ENCODE results near the gene PGBD5.
"Not testable (repeated sequence)": the region's sequence is repeated elsewhere in the genome, so short reads cannot be mapped to it uniquely, and the experiment has no call there.

The PGBD5 gene

GRCh38 chr1:230425252-230426091 lies 660 bp downstream of the PGBD5 start:
- DNase-seq, result no peak

- DNase-seq, result no peak
Observed at GRCh38 chr1:230424391-230425251, 1.5 kb downstream of the PGBD5 start.

- no peak for DNase-seq
Observed at GRCh38 chr1:230423951-230424350, 2.2 kb downstream of the PGBD5 start.

GRCh38 chr1:230423261-230423660 lies 2.9 kb downstream of the PGBD5 start:
- no peak for DNase-seq

- DNase-seq, result no peak
Observed at GRCh38 chr1:230422221-230422981, 3.7 kb downstream of the PGBD5 start.

- DNase-seq, result no peak
Observed at GRCh38 chr1:230421481-230421880, 4.7 kb downstream of the PGBD5 start.

- DNase-seq, result not testable (repeated sequence)
Observed at GRCh38 chr1:230420372-230420771, 5.8 kb downstream of the PGBD5 start.

- no peak for DNase-seq
Observed at GRCh38 chr1:230416430-230416829, 9.7 kb downstream of the PGBD5 start.

GRCh38 chr1:230415405-230416132 lies 10.6 kb downstream of the PGBD5 start:
- no peak for DNase-seq

- DNase-seq, result no peak
Observed at GRCh38 chr1:230414694-230415093, 11.4 kb downstream of the PGBD5 start.

GRCh38 chr1:230414102-230414501 lies 12.0 kb downstream of the PGBD5 start:
- no peak for DNase-seq

- DNase-seq, result no peak
Observed at GRCh38 chr1:230413061-230413460, 13.1 kb downstream of the PGBD5 start.

GRCh38 chr1:230408971-230409370 lies 17.2 kb downstream of the PGBD5 start:
- no peak for DNase-seq

- no peak for DNase-seq
Observed at GRCh38 chr1:230407351-230407750, 18.8 kb downstream of the PGBD5 start.

GRCh38 chr1:230406727-230407126 lies 19.4 kb downstream of the PGBD5 start:
- not testable (repeated sequence) for DNase-seq

- no peak for DNase-seq
Observed at GRCh38 chr1:230403442-230403841, 22.7 kb downstream of the PGBD5 start.

- no peak for DNase-seq
Observed at GRCh38 chr1:230401763-230402294, 24.3 kb downstream of the PGBD5 start.

GRCh38 chr1:230401101-230401500 lies 25.0 kb downstream of the PGBD5 start:
- no peak for DNase-seq

- no peak for DNase-seq
Observed at GRCh38 chr1:230400007-230400344, 26.2 kb downstream of the PGBD5 start.

- DNase-seq, result no peak
Observed at GRCh38 chr1:230399321-230400006, 26.7 kb downstream of the PGBD5 start.

GRCh38 chr1:230398856-230399255 lies 27.3 kb downstream of the PGBD5 start:
- no peak for DNase-seq

GRCh38 chr1:230396966-230397365 lies 29.2 kb downstream of the PGBD5 start:
- no peak for DNase-seq

Measured in activated CD4-positive, alpha-beta T cell treated with anti-CD3 and anti-CD28 coated beads for 48 hours (primary cell).